Left ventricle myocardium superior (tissue), 1 donor: ENCODE results near the gene SUPT3H. TPM values are rescaled to one million over a fixed set of nuclear protein-coding genes. Genes with fewer than 3 reads are reported as not detected.
"Not testable (repeated sequence)": the region's sequence is repeated elsewhere in the genome, so short reads cannot be mapped to it uniquely, and the experiment has no call there.

Experiments
- ATAC-seq: fragments of 200-7000 bp; cut with Tn5 transposase; one replicate; pipeline ENCODE4 v1.9.1; 2020; ENCODE audit warnings: mild to moderate bottlenecking, moderate library complexity
- DNase-seq: peaks from one replicate; pipeline ENCODE4 v3.0.0-alpha.2; 2020
- intact Hi-C: fragments of 100-400 bp; cut with micrococcal nuclease; formaldehyde crosslinking; loops from one replicate; pipeline ENCODE4 v1.11.0; 2022
- total RNA-seq: library from RNA; stranded (reverse); fragmentation: NEBNext Ultra II Directional; extraction: Animal tissue kit (Norgen Biotek cat#: 25700); gene quantifications from one replicate; pipeline ENCODE4 v1.2.1, GENCODE V29; 2021
- donor health status: DM: no; HTN: yes; CAD: no; lungs with severe emphysema.

The SUPT3H gene
- total RNA-seq, 1 donor from 2014 or later, result 2.8 TPM

- ATAC-seq, result no peak
- intact Hi-C loops, result no loop called here
- no peak for DNase-seq
These were observed 27.5 kb downstream of the SUPT3H start for GRCh38 chr6:45350186-45350710.

GRCh38 chr6:45344900-45345299, 32.8 kb downstream of the SUPT3H start:
- ATAC-seq, result no peak
- intact Hi-C loops, result no loop called here
- DNase-seq, result no peak

DNA sequence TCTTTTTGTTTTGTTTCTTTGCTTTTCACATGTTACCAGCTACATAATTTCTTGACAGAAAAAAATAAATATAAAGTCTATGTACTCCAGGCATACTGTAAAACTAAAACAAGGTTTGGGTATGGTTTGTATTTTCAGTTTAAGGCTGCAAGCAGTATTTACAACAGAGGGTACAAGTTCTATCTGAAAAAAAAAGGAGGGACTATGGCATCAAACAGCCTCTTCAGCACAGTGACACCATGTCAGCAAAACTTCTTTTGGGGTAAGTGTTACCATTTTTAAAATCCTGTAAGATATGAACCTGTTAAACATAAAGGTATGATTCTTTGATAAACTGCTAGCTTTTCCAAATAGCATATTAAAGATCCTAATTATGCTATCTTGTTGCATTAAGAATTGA, 49.2 kb downstream of the SUPT3H start:
- no peak for DNase-seq
- intact Hi-C loops, result no loop called here
- no peak for ATAC-seq

GRCh38 chr6:45327956-45328522, 49.7 kb downstream of the SUPT3H start, which contains the start of gene RUNX2:
Gene RUNX2 (plus strand): TSS chr6:45328330. CDS start chr6:45328727, 397 bp downstream.
- intact Hi-C loops, result no loop called here
- DNase-seq (no peak), ATAC-seq (peak; percentile 52)

DNA sequence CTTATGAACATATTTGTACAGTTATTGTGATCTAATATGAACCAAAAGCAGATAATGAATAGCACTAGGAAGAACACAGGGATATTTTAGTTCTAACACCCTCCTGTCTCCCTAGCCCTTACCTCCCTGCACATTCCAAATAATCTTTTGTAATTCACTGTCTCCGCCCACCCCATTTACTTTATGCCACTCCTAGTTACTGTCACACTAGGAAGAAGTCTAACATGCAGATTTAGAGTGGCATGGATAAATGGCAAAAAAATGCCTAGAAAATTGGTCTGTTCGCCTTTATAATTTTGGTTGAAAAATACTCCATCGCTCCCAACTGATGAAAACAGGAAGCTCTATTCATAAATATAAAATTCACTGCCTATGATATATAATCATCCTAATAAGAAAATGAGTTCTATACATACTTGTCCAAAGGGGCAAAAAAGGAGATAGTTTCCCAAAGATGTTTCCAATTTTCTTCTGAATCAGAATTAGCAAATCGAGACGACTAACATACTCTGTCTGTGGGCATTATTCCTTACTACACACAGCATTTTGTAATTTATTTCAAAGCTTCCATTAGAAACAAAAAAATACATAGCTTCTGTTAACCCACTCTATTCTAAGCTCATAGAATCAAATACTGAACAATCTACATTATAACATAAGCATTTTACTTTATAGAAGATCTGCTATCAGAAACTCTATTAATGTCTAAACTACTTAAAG, 50.9 kb downstream of the SUPT3H start:
- intact Hi-C loops, result no loop called here
- ATAC-seq (no peak), DNase-seq (no peak)

- intact Hi-C loops, result no loop called here
- no peak for ATAC-seq
- DNase-seq, result no peak
These were observed 54.0 kb downstream of the SUPT3H start for GRCh38 chr6:45323656-45324224.

DNA sequence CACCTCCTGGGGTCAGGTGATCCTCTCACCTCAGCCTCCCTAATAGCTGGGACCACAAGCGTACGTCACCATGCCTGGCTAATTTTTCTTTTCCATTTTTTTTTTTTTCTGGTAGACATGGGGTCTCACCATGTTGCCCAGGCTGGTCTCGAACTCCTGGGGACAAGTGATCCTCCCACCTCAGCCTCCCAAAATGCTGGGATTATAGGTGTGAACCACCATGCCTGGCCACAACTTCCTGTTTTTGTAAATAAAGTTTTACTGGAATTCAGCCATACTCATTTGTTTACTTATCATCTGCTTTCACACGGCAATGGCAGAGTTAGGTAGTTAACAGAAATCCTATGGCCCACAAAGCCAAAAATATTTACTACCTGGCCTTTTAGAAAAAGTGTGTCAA, 57.4 kb downstream of the SUPT3H start:
- intact Hi-C loops, result no loop called here
- no peak for ATAC-seq
- DNase-seq, result no peak

GRCh38 chr6:45314146-45314545, 63.6 kb downstream of the SUPT3H start:
- intact Hi-C loops, result no loop called here
- ATAC-seq, result no peak
- DNase-seq, result no peak

GRCh38 chr6:45310118-45310788, 67.5 kb downstream of the SUPT3H start:
- DNase-seq (peak; percentile 12), ATAC-seq (no peak)
- intact Hi-C loops, result no loop called here

GRCh38 chr6:45305546-45305945, 72.2 kb downstream of the SUPT3H start:
- intact Hi-C loops, result no loop called here
- ATAC-seq, result no peak
- no peak for DNase-seq

DNA sequence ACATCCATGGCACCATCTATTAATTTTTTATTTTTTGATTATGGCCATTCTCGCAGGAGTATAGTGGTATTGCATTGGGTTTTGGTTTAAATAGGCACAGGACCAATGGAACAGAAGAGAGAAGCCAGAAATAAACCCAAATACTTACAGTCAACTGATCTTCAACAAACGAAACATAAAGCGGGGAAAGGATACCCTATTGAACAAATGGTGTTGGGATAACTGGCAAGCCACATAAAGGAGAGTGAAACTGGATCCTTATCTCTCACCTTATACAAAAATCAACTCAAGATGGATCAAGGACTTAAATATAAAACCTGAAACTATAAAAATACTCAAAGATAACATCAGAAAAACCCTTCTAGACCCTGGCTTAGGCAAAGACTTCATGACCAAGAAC, 74.9 kb downstream of the SUPT3H start:
- ATAC-seq, result no peak
- intact Hi-C loops, result no loop called here
- DNase-seq, result no peak

GRCh38 chr6:45301348-45302142, 76.2 kb downstream of the SUPT3H start:
- ATAC-seq (no peak), DNase-seq (no peak)
- intact Hi-C loops, result no loop called here

GRCh38 chr6:45300736-45301135, 77.0 kb downstream of the SUPT3H start:
- intact Hi-C loops, result no loop called here

DNA sequence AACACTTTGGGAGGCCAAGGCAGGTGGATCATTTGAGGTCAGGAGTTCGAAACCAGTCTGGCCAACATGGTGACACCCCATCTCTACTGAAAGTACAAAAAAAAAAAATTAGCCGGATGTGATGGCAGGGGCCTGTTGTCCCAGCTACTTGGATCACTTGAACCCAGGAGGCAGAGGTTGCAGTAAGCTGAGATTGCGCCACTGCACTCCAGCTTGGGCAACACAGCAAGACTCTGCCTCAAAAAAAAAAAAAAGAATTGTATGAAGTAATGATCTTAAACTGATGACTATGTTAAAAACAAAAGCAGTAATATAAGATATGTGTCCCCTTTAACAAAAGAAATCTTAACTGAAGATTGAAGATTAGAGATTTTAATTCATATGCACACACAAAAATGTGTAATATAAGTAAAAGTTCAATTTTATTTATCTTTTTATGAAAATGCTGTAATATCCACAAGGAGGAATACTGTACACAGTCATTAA, 78.6 kb downstream of the SUPT3H start:
- ATAC-seq, result no peak
- intact Hi-C loops, result no loop called here
- DNase-seq, result no peak

More at GRCh38 chr6:45300736-45301135, 77.0 kb downstream of the SUPT3H start:
- DNase-seq, result no peak
- no peak for ATAC-seq

GRCh38 chr6:45297320-45297719, 80.4 kb downstream of the SUPT3H start:
- DNase-seq, result no peak
- intact Hi-C loops, result no loop called here
- ATAC-seq, result no peak

GRCh38 chr6:45294065-45294701, 83.6 kb downstream of the SUPT3H start:
- intact Hi-C loops, ATAC-seq, DNase-seq: not testable (repeated sequence)

DNA sequence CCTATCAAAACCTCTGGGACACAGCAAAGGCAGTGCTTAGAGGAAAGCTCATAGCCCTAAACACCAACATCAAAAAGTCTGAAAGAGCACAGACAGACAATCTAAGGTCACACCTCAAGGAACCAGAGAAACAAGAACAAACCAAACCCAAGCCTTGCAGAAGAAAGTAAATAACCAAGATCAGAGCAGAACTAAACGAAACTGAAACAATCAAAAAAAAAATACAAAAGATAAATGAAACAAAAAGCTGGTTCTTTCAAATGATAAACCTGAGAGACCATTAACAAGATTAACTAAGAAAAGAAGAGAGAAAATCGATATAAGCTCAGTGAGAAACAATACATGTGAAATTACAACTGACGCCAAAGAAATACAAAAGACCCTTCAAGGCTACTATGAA, 84.4 kb downstream of the SUPT3H start:
- ATAC-seq (no peak), DNase-seq (no peak)
- intact Hi-C loops, result no loop called here

DNA sequence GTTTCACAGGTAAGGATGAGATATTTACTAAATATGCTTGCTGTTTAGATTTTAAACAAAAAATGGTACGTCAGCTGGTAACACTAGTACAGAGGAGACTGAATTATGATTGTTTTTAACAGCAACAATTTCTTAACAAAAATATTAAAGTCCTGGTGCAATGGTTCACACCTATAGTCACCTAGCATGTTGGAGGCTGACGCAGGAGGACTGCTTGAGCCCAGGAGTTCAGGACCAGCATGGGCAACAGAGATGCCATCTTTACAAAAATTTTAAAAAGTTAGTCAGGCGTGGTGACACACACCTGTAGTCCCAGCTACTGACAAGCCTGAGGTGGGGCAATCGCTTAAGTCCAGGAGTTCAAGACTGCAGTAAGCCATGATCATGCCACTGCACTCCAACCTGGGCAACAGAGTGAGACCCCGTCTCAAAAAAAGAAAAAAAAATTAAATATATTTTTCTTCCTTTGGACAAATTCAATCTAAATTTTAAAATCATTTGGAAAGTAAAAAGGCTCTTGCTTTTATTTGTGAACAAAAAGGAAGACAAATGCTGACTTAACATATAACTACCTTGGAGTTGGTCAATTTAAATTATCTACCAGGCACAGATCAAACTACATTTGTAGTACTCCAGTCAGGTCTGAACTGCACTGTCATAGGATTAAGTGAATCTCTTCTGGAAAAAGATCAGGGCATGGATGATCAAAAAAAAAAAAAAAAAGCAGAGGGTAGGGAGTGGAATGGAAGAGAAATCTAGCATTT, 87.8 kb downstream of the SUPT3H start:
- ATAC-seq, result no peak
- DNase-seq, result no peak
- intact Hi-C loops, result no loop called here
